ENCODE measurements around the gene DYNC1I2.

- TF ChIP-seq POLR2A (IDR thresholded peaks at IDR 0.05), result no peak
- TF ChIP-seq CTCF (IDR thresholded peaks at IDR 0.05), result no peak
Measured at GRCh38 chr2:171788316-171788993, 101.2 kb downstream of the DYNC1I2 start.

All from uterus (tissue), 2 donors.